Loucy (cell line): ENCODE measurements around the gene TMEM150B.

Experiments
- H2AFZ ChIP-seq: fragments of 200-600 bp; sonication (generic); 2 replicates; pipeline ENCODE4 v1.6.0; 2016; ENCODE audit warnings: antibody characterized with exemption, mild to moderate bottlenecking, low read length, moderate library complexity
- H3F3A ChIP-seq: fragments of 200-600 bp; 2 replicates; pipeline ENCODE4 v1.6.0; 2016; ENCODE audit warnings: antibody characterized with exemption, low read depth, mild to moderate bottlenecking
- H3K27me3 ChIP-seq: fragments of 200-600 bp; sonication (generic); 2 replicates; pipeline ENCODE4 v1.6.1; 2014; ENCODE audit warnings: low read length, mild to moderate bottlenecking; ENCODE audit not compliant: insufficient read depth, poor library complexity, severe bottlenecking
- H3K36me3 ChIP-seq: fragments of 200-600 bp; sonication (generic); 2 replicates; pipeline ENCODE4 v1.6.1; 2016; ENCODE audit warnings: low read length; ENCODE audit not compliant: insufficient read depth
- H3K4me1 ChIP-seq: fragments of 200-600 bp; sonication (generic); 2 replicates; pipeline ENCODE4 v1.5.1; 2014; ENCODE audit warnings: low read length, mild to moderate bottlenecking; ENCODE audit not compliant: insufficient read depth, poor library complexity, severe bottlenecking
- H3K4me2 ChIP-seq: fragments of 200-600 bp; sonication (generic); 2 replicates; pipeline ENCODE4 v1.6.0; 2014; ENCODE audit warnings: antibody characterized with exemption, low read length, low read depth, mild to moderate bottlenecking; ENCODE audit not compliant: poor library complexity, severe bottlenecking
- H3K4me3 ChIP-seq: fragments of 200-600 bp; sonication (generic); 2 replicates; pipeline ENCODE4 v1.5.1; 2014; ENCODE audit warnings: low read length, mild to moderate bottlenecking, mixed read lengths; ENCODE audit not compliant: poor library complexity, severe bottlenecking
- H3K79me2 ChIP-seq: fragments of 200-600 bp; sonication (generic); 2 replicates; pipeline ENCODE4 v1.6.1; 2014; ENCODE audit warnings: low read length; ENCODE audit not compliant: insufficient read depth
- H3K9ac ChIP-seq: fragments of 200-600 bp; sonication (generic); 2 replicates; pipeline ENCODE4 v1.6.0; 2014; ENCODE audit warnings: mild to moderate bottlenecking, low read depth, low read length, moderate library complexity; ENCODE audit not compliant: poor library complexity, severe bottlenecking
- H3K9me2 ChIP-seq: fragments of 200-600 bp; sonication (generic); replicated peaks from 2 replicates; pipeline ENCODE4 v1.6.1; 2016; ENCODE audit warnings: low read depth, low read length, mixed read lengths
- H3K9me3 ChIP-seq: fragments of 200-600 bp; sonication (generic); 2 replicates; pipeline ENCODE4 v1.6.1; 2014; ENCODE audit warnings: mild to moderate bottlenecking, antibody characterized with exemption, low read length, low read depth; ENCODE audit not compliant: insufficient read depth
- H4K20me1 ChIP-seq: fragments of 200-600 bp; sonication (generic); 2 replicates; pipeline ENCODE4 v1.6.0; 2014; ENCODE audit warnings: antibody characterized with exemption, low read length, mild to moderate bottlenecking; ENCODE audit not compliant: insufficient read depth, poor library complexity, severe bottlenecking
- CTCF ChIP-seq: fragments of 200-600 bp; sonication (generic); conservative IDR thresholded peaks from 2 replicates; pipeline ENCODE4 v1.5.1; 2014; ENCODE audit warnings: mild to moderate bottlenecking, antibody characterized with exemption, low read length
- EZH2phosphoT487 ChIP-seq: fragments of 200-600 bp; IDR thresholded peaks from 2 replicates; pipeline ENCODE4 v1.6.1; 2018; ENCODE audit warnings: antibody characterized with exemption, mild to moderate bottlenecking, moderate library complexity, borderline replicate concordance

Gene TMEM150B

GRCh38 chr19:55304279-55304978 lies 20.7 kb downstream of the TMEM150B start:
- Histone ChIP-seq H3K27me3 (no peaks in the 10 kb centered on the region), H3K36me3 (no peaks in the 10 kb centered on the region), H3K9me2 (no peaks in the 10 kb centered on the region), H3F3A (no peaks in the 10 kb centered on the region), H3K9ac (no peak overlapping the region), H3K9me3 (no peaks in the 10 kb centered on the region), H3K4me1 (peaks cover 5% of the 10 kb centered on the region), H3K79me2 (no peaks in the 10 kb centered on the region), H3K4me3 (no peak overlapping the region), H4K20me1 (no peaks in the 10 kb centered on the region), H3K4me2 (no peak overlapping the region), H2AFZ (no peak overlapping the region)
- no peak for TF ChIP-seq CTCF
- TF ChIP-seq EZH2phosphoT487, result no peak

GRCh38 chr19:55303477-55303876 lies 21.7 kb downstream of the TMEM150B start:
- no peak overlapping the region for H3K9ac ChIP-seq
- H4K20me1 ChIP-seq, result no peaks in the 10 kb centered on the region
- H3K4me2 ChIP-seq, result no peak overlapping the region
- no peak overlapping the region for H2AFZ ChIP-seq
- H3K4me1 ChIP-seq, result peaks cover 5% of the 10 kb centered on the region
- no peaks in the 10 kb centered on the region for H3K9me2 ChIP-seq
- H3F3A ChIP-seq, result no peaks in the 10 kb centered on the region
- H3K4me3 ChIP-seq, result no peak overlapping the region
- no peaks in the 10 kb centered on the region for H3K79me2 ChIP-seq
- H3K36me3 ChIP-seq, result no peaks in the 10 kb centered on the region
- no peaks in the 10 kb centered on the region for H3K27me3 ChIP-seq
- H3K9me3 ChIP-seq, result no peaks in the 10 kb centered on the region
- no peak for TF ChIP-seq CTCF
- no peak for TF ChIP-seq EZH2phosphoT487

- peak overlapping the region; percentile 69 for H3K4me3 ChIP-seq
- TF ChIP-seq CTCF, result no peak
- TF ChIP-seq EZH2phosphoT487, result no peak
- H3K4me2 ChIP-seq, result peak overlapping the region; percentile 75
- no peaks in the 10 kb centered on the region for H4K20me1 ChIP-seq
- no peaks in the 10 kb centered on the region for H3F3A ChIP-seq
- no peaks in the 10 kb centered on the region for H3K27me3 ChIP-seq
- no peaks in the 10 kb centered on the region for H3K9me3 ChIP-seq
- peak overlapping the region; percentile 58 for H3K9ac ChIP-seq
- H3K9me2 ChIP-seq, result no peaks in the 10 kb centered on the region
- H3K36me3 ChIP-seq, result no peaks in the 10 kb centered on the region
- H2AFZ ChIP-seq, result peak overlapping the region; percentile 88; the same call in 1 of the 2 replicates
- peaks cover 5% of the 10 kb centered on the region for H3K4me1 ChIP-seq
- no peaks in the 10 kb centered on the region for H3K79me2 ChIP-seq
Observed at GRCh38 chr19:55302318-55302703, 22.8 kb downstream of the TMEM150B start.
